Thyroid gland (tissue), 4 donors: ENCODE measurements around the gene TSHZ1. TPM values are rescaled to one million over a fixed set of nuclear protein-coding genes. Genes with fewer than 3 reads are reported as not detected.

Experiments used
- DNase-seq, 2 donors: peaks; one replicate each; pipeline ENCODE4 v3.0.0-alpha.2; 2019
- H3K27ac ChIP-seq, 3 donors: fragments of 200-600 bp; sonication (generic); 1 replicate in 2 of 3; 2 replicates in 1 of 3; pipeline ENCODE4 v1.5.1; 2016 to 2019; ENCODE audit warnings: mild to moderate bottlenecking in 1 of 3, moderate library complexity in 1 of 3
- H3K27me3 ChIP-seq: fragments of 200-600 bp; sonication (generic); one replicate; pipeline ENCODE4 v1.5.1; 2019
- H3K36me3 ChIP-seq, 2 donors: fragments of 200-600 bp; sonication (generic); one replicate each; pipeline ENCODE4 v1.5.1; 2016 to 2019
- H3K4me1 ChIP-seq, 2 donors: fragments of 200-600 bp; sonication (generic); one replicate each; pipeline ENCODE4 v1.5.1; 2017 to 2019
- H3K4me3 ChIP-seq, 3 donors: fragments of 200-600 bp; sonication (generic); replicated peaks in 1 of 3; 1 replicate in 2 of 3; 2 replicates in 1 of 3; pipeline ENCODE4 v1.5.1; 2016; ENCODE audit warnings: mild to moderate bottlenecking in 1 of 3
- H3K9me3 ChIP-seq: fragments of 200-600 bp; sonication (generic); one replicate; pipeline ENCODE4 v1.5.1; 2017
- CTCF ChIP-seq, 6 experiments: fragments of 200-600 bp in 3 of 6; fragments of 450-650 bp in 3 of 6; sonication (generic) in 3 of 6; IDR thresholded peaks; one replicate each; pipeline ENCODE4 v1.5.1; 2016 to 2019; ENCODE audit warnings: antibody characterized with exemption in 6 of 6, mild to moderate bottlenecking in 2 of 6, inconsistent platforms in 1 of 6, moderate library complexity in 1 of 6
- POLR2A ChIP-seq, 2 donors: fragments of 450-650 bp; IDR thresholded peaks; one replicate each; pipeline ENCODE4 v1.6.1; 2017; ENCODE audit warnings: antibody characterized with exemption in 2 of 2, mild to moderate bottlenecking in 2 of 2, moderate library complexity in 1 of 2
- WGBS, 2 donors: methylation state at CpG; one replicate each; pipeline ENCODE4 v1.1.5; 2017; 5-methylcytosine and 5-hydroxymethylcytosine counted together
- intact Hi-C: fragments of 100-400 bp; cut with DNase I; formaldehyde crosslinking; loops from one replicate; pipeline ENCODE4 v1.15.1; 2023
- total RNA-seq, 4 donors: library from RNA; depleted of rRNA; stranded (reverse); fragments of >200 nt; gene quantifications; one replicate each; pipeline ENCODE4 v1.2.3, GENCODE V29; 2016

TSHZ1 gene
- 10 to 100 TPM; 17.9 to 22.2 (median 19.0) TPM for total RNA-seq

DNA sequence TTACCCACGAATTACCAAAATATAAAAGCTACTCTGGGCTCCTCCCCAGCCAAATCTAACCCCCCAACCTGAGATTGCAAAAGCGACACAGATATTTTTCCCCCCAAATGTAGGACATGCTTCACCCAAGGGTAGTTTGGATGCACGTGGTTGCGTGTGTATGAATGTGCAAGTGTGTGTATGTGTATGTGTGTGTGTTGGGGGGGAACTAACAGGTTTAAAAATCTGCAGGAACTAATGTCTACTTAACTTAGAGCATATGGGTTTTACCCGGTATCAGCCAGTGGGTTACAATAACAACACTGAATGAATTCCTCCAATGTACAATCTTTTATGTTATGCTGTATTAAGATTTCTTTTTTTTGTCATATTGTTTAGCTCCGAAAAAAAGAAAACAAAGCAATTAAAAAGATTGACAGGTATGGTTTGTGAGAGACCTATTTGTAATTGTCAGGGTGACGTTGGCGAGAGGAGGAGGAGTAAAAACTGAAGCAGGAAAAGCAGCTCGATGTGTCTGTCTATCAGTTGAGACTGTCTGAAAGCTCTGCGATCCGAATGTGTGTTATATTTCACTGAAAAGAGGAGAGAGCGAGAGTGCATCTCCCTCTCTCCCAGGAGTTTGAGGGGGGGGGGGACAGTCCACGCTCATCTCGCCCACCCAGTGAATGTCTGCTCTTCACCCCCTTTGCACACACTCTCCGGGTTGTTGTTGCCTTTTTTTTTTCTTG is at the start of gene TSHZ1:
TSHZ1 (plus strand) TSS at position 524 of the 728 bp plus-strand sequence. CDS start 1,080 bp downstream, outside the sequence.
- peak; percentile 67 to 74 for DNase-seq
- H3K4me3 ChIP-seq, result peak within 1 kb of the TSS; percentile 35 to 95 (median 81)
- H3K9me3 ChIP-seq, result no peaks in the 10 kb centered on the region
- H3K36me3 ChIP-seq, result no peaks in the 10 kb centered on the region
- H3K27me3 ChIP-seq, result no peaks in the 10 kb centered on the region
- peak within 1 kb of the TSS; percentile 89 to 99 (median 98) for H3K27ac ChIP-seq
- 3 to 4% methylated on average over 15 of the region's 15 CpGs for WGBS, 2 donors
- TF ChIP-seq POLR2A (IDR thresholded peaks at IDR 0.05) (peak in 1 of 2 donors; percentile 95), CTCF (IDR thresholded peaks at IDR 0.05) (no peak)
- intact Hi-C loops, result no loop called here
- H3K4me1 ChIP-seq, result peaks cover 34% of the 10 kb centered on the region in 2 donors

- no peaks in the 10 kb centered on the region for H3K27me3 ChIP-seq
- 72 to 78% methylated on average over 14 of the region's 14 CpGs for WGBS, 2 donors
Observed at GRCh38 chr18:75161256-75162028, 49.2 kb upstream of the TSHZ1 start.

DNA sequence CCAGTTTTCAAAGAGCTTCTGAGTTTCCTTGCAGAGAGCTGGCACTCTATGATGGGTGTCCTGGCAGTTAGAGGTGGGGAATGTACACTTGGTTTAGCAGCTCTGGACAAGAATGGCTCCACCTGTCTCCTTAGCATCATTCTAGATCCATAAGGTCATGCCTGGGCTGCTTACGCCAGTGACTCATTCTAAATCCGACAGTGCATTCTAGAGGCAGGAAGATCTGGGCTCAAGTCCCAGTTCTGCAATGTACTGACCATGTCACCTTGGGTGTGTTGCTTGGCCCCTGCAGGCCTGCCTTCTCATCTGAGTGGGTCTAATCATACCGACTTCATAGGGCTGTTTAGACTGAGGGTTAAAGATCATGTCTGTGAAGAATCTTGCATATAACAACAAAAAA is 48.1 kb upstream of the TSHZ1 start:
- Histone ChIP-seq H3K4me1 (peaks cover 0 to 3% of the 10 kb centered on the region in 2 donors), H3K4me3 (no peak overlapping the region), H3K27ac (no peak overlapping the region), H3K36me3 (no peaks in the 10 kb centered on the region), H3K27me3 (no peaks in the 10 kb centered on the region), H3K9me3 (no peaks in the 10 kb centered on the region)
- WGBS, 2 donors, result 56 to 57% methylated on average over 3 of the region's 3 CpGs
- TF ChIP-seq POLR2A (IDR thresholded peaks at IDR 0.05) (no peak), CTCF (IDR thresholded peaks at IDR 0.05) (no peak)
- DNase-seq, result no peak
- intact Hi-C loops, result no loop called here

More at GRCh38 chr18:75161256-75162028, 49.2 kb upstream of the TSHZ1 start:
- no peaks in the 10 kb centered on the region for H3K9me3 ChIP-seq
- no peaks in the 10 kb centered on the region for H3K36me3 ChIP-seq
- no peaks in the 10 kb centered on the region for H3K4me1 ChIP-seq
- DNase-seq, result peak; percentile 22 to 26
- intact Hi-C loops, result no loop called here
- H3K27ac ChIP-seq, result no peak overlapping the region
- H3K4me3 ChIP-seq, result peak overlapping the region in 1 of 3 donors; percentile 3
- TF ChIP-seq CTCF (IDR thresholded peaks at IDR 0.05), result no peak
- TF ChIP-seq POLR2A (IDR thresholded peaks at IDR 0.05), result no peak

DNA sequence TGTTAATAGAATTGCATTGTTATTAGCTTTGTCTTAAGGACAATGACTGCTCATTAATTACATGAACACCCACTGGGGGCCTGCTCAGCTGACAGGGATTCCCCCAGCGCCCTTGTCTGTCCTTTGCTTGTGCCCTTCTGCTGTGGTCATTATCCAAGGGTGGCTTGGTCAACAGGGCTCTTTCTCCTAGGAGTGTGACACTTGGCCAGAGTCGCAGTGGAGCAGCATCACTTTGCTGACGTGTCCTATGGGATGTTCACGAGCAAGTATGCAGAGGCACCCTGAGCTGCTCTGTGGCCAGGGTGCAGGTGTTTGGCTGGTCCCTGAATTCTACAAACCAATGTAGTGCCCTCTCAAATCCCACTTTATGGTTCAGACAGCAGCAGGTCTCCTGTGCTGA is 47.6 kb upstream of the TSHZ1 start:
- peaks cover 0 to 5% of the 10 kb centered on the region in 2 donors for H3K4me1 ChIP-seq
- WGBS, 2 donors, result 94 to 98% methylated on average over 4 of the region's 4 CpGs
- no peaks in the 10 kb centered on the region for H3K9me3 ChIP-seq
- H3K36me3 ChIP-seq, result no peaks in the 10 kb centered on the region
- H3K27me3 ChIP-seq, result no peaks in the 10 kb centered on the region
- no peak overlapping the region for H3K27ac ChIP-seq
- intact Hi-C loops, result no loop called here
- DNase-seq, result no peak
- TF ChIP-seq CTCF (IDR thresholded peaks at IDR 0.05), result no peak
- no peak overlapping the region for H3K4me3 ChIP-seq

GRCh38 chr18:75163736-75164135 is 46.9 kb upstream of the TSHZ1 start:
- H3K4me3 ChIP-seq, result no peak overlapping the region
- no peaks in the 10 kb centered on the region for H3K9me3 ChIP-seq
- H3K4me1 ChIP-seq, result peaks cover 0 to 5% of the 10 kb centered on the region in 2 donors
- 86 to 91% methylated on average over 3 to 4 of the region's 4 CpGs for WGBS, 2 donors
- H3K36me3 ChIP-seq, result no peaks in the 10 kb centered on the region
- no peak for DNase-seq
- H3K27me3 ChIP-seq, result no peaks in the 10 kb centered on the region
- H3K27ac ChIP-seq, result no peak overlapping the region
- no peak for TF ChIP-seq POLR2A (IDR thresholded peaks at IDR 0.05)
- TF ChIP-seq CTCF (IDR thresholded peaks at IDR 0.05), result no peak
- intact Hi-C loops, result no loop called here
